Measurements from ENCODE around the gene FGFR3. TPM values are rescaled to one million over a fixed set of nuclear protein-coding genes. Genes with fewer than 3 reads are reported as not detected.

FGFR3 gene
- total and polyA plus RNA-seq, 12 donors: 1.2 to 6.6 (median 2.4) TPM

- Histone ChIP-seq H3K4me1 (peaks cover 8 to 20% (median 16%) of the 10 kb centered on the region in 9 donors), H3K36me3 (no peaks in the 10 kb centered on the region), H3K9me3 (no peaks in the 10 kb centered on the region), H3K27ac (no peak overlapping the region), H3K27me3 (peaks cover 19 to 51% (median 46%) of the 10 kb centered on the region in 7 donors), H3K4me3 (no peak overlapping the region)
- intact Hi-C loops (cut with DNase I): loop anchor here in 1 of 10 donors (5.0 kb wide), 1 partner anchor 46 kb away; no protein-coding TSS in a partner anchor
- no peak for DNase-seq
- ATAC-seq: no peak
- no peak for TF ChIP-seq CTCF (IDR thresholded peaks at IDR 0.05)
- WGBS, 2 donors: 88 to 89% methylated on average over 25 to 27 of the region's 27 CpGs
Measured at GRCh38 chr4:1797861-1798579, 4.9 kb downstream of the FGFR3 start.

GRCh38 chr4:1798580-1799386 lies 5.7 kb downstream of the FGFR3 start:
- no peaks in the 10 kb centered on the region for H3K36me3 ChIP-seq
- no peak overlapping the region for H3K4me3 ChIP-seq
- peaks cover 8 to 20% (median 16%) of the 10 kb centered on the region in 9 donors for H3K4me1 ChIP-seq
- TF ChIP-seq CTCF (IDR thresholded peaks at IDR 0.05): no peak
- ATAC-seq (no peak), DNase-seq (no peak)
- intact Hi-C loops (cut with DNase I): loop anchor here in 1 of 10 donors (5.0 kb wide), 1 partner anchor 46 kb away; no protein-coding TSS in a partner anchor
- peaks cover 19 to 50% (median 45%) of the 10 kb centered on the region in 7 donors for H3K27me3 ChIP-seq
- no peak overlapping the region for H3K27ac ChIP-seq
- WGBS, 2 donors: 88 to 89% methylated on average over 30 of the region's 30 CpGs
- H3K9me3 ChIP-seq: no peaks in the 10 kb centered on the region

- DNase-seq (no peak), ATAC-seq (no peak)
- 94 to 95% methylated on average over 38 to 41 of the region's 41 CpGs for WGBS, 2 donors
- no peaks in the 10 kb centered on the region for H3K36me3 ChIP-seq
- intact Hi-C loops (cut with DNase I): loop anchor here in 1 of 10 donors (5.0 kb wide), 1 partner anchor 47 kb away; no protein-coding TSS in a partner anchor
- H3K9me3 ChIP-seq: no peaks in the 10 kb centered on the region
- no peak overlapping the region for H3K4me3 ChIP-seq
- peaks cover 5 to 11% (median 9%) of the 10 kb centered on the region in 9 donors for H3K4me1 ChIP-seq
- no peak for TF ChIP-seq CTCF (IDR thresholded peaks at IDR 0.05)
- peaks cover 11 to 41% (median 36%) of the 10 kb centered on the region in 7 donors for H3K27me3 ChIP-seq
- H3K27ac ChIP-seq: no peak overlapping the region
Measured at GRCh38 chr4:1799387-1800375, 6.6 kb downstream of the FGFR3 start.

Measured in heart right ventricle (tissue), 16 donors.